Neuronal stem cell (in vitro differentiated cells): ENCODE data around the gene PSMA3.

Experiments
- DNase-seq: peaks from one replicate; pipeline ENCODE4 v3.0.0-alpha.2; 2013; ENCODE audit warnings: low spot score
- H2AFZ ChIP-seq: one replicate; pipeline ENCODE4 v1.6.1; 2013; ENCODE audit warnings: mild to moderate bottlenecking, low read length, inconsistent platforms
- H2AK5ac ChIP-seq: 2 replicates; pipeline ENCODE4 v1.6.1; 2013; ENCODE audit warnings: low read depth, mild to moderate bottlenecking, inconsistent platforms, low read length, moderate library complexity, mixed read lengths
- H2BK120ac ChIP-seq: 2 replicates; pipeline ENCODE4 v1.6.1; 2013; ENCODE audit warnings: low read depth, mild to moderate bottlenecking, inconsistent platforms, low read length, moderate library complexity, mixed read lengths
- H2BK12ac ChIP-seq: one replicate; pipeline ENCODE4 v1.6.1; 2013; ENCODE audit warnings: low read length, inconsistent platforms
- H2BK15ac ChIP-seq: 2 replicates; pipeline ENCODE4 v1.6.1; 2013; ENCODE audit warnings: mild to moderate bottlenecking, low read length, inconsistent platforms, mixed read lengths
- H2BK5ac ChIP-seq: one replicate; pipeline ENCODE4 v1.6.1; 2013; ENCODE audit warnings: inconsistent platforms, mild to moderate bottlenecking, low read length, moderate library complexity
- H3K14ac ChIP-seq: one replicate; pipeline ENCODE4 v1.6.1; 2013; ENCODE audit warnings: low read length, inconsistent platforms
- H3K18ac ChIP-seq: 2 replicates; pipeline ENCODE4 v1.6.1; 2013; ENCODE audit warnings: low read length, inconsistent platforms
- H3K23ac ChIP-seq: 2 replicates; pipeline ENCODE4 v1.6.1; 2013; ENCODE audit warnings: low read depth, mild to moderate bottlenecking, mixed read lengths, low read length, inconsistent platforms; ENCODE audit not compliant: poor library complexity
- H3K27ac ChIP-seq: replicated peaks from 3 replicates; pipeline ENCODE4 v1.5.1; 2013; ENCODE audit warnings: low read length, inconsistent platforms
- H3K27me3 ChIP-seq, 3 experiments: 2 replicates each; pipeline ENCODE4 v1.6.1; 2013; ENCODE audit warnings: low read length in 3 of 3, mild to moderate bottlenecking in 2 of 3, inconsistent platforms in 1 of 3, low read depth in 1 of 3, mixed read lengths in 1 of 3, moderate library complexity in 1 of 3; ENCODE audit not compliant: control insufficient read depth in 3 of 3, insufficient read depth in 3 of 3
- H3K36me3 ChIP-seq, 2 donors: replicated peaks in 1 of 2; 2 replicates each; pipeline ENCODE4 v1.6.1; 2013; ENCODE audit warnings: low read length in 2 of 2; ENCODE audit not compliant: control insufficient read depth in 2 of 2, insufficient read depth in 2 of 2
- H3K4ac ChIP-seq: 2 replicates; pipeline ENCODE4 v1.6.1; 2013; ENCODE audit warnings: inconsistent platforms, mild to moderate bottlenecking, low read length, moderate library complexity
- H3K4me1 ChIP-seq, 2 donors: 1 replicate in 1 of 2; 2 replicates in 1 of 2; pipeline ENCODE4 v1.6.1; 2013; ENCODE audit warnings: low read length in 2 of 2, low read depth in 1 of 2; ENCODE audit not compliant: control insufficient read depth in 2 of 2, insufficient read depth in 1 of 2
- H3K4me2 ChIP-seq: one replicate; pipeline ENCODE4 v1.6.1; 2013; ENCODE audit warnings: mild to moderate bottlenecking, low read length, inconsistent platforms; ENCODE audit not compliant: insufficient read depth, poor library complexity, severe bottlenecking
- H3K4me3 ChIP-seq, 2 donors: 2 replicates each; pipeline ENCODE4 v1.5.1; 2013; ENCODE audit warnings: low read length in 2 of 2, mild to moderate bottlenecking in 2 of 2, inconsistent platforms in 1 of 2, moderate library complexity in 1 of 2
- H3K79me1 ChIP-seq: one replicate; pipeline ENCODE4 v1.6.1; 2013; ENCODE audit warnings: low read depth, mild to moderate bottlenecking, inconsistent platforms, low read length, moderate library complexity
- H3K9ac ChIP-seq: one replicate; pipeline ENCODE4 v1.6.1; 2013; ENCODE audit warnings: mild to moderate bottlenecking, low read depth, low read length, inconsistent platforms; ENCODE audit not compliant: poor library complexity
- H3K9me3 ChIP-seq, 2 donors: replicated peaks in 1 of 2; 2 replicates each; pipeline versions ENCODE3 to v1.6.1; 2013; ENCODE audit warnings: low read length in 2 of 2, mild to moderate bottlenecking in 2 of 2, inconsistent platforms in 1 of 2, low read depth in 1 of 2, mixed read lengths in 1 of 2, moderate library complexity in 1 of 2; ENCODE audit not compliant: control insufficient read depth in 2 of 2, insufficient read depth in 1 of 2
- H4K8ac ChIP-seq: one replicate; pipeline ENCODE4 v1.6.1; 2013; ENCODE audit warnings: low read depth, mild to moderate bottlenecking, inconsistent platforms, low read length, moderate library complexity
- H4K91ac ChIP-seq: one replicate; pipeline ENCODE4 v1.6.1; 2013; ENCODE audit warnings: low read length, low read depth, mild to moderate bottlenecking, inconsistent platforms; ENCODE audit not compliant: poor library complexity
- WGBS, 2 donors: extraction: QIAGEN DNeasy Blood & Tissue Kit; methylation state at CpG; one replicate each; pipeline ENCODE4 v1.1.7; 2013; ENCODE audit warnings: missing lambda C conversion rate in 2 of 2, mixed read lengths in 1 of 2; ENCODE audit not compliant: insufficient read length in 2 of 2, insufficient replicate concordance in 1 of 2; ENCODE audit errors: extremely low coverage in 2 of 2; 5-methylcytosine and 5-hydroxymethylcytosine counted together

The PSMA3 gene

GRCh38 chr14:58299401-58300330 lies 55.0 kb downstream of the PSMA3 start:
- H3K4me1 ChIP-seq, result peaks cover 0 to 4% of the 10 kb centered on the region in 2 donors
- H3K14ac ChIP-seq, result no peak overlapping the region
- peak overlapping the region; percentile 47 for H2BK120ac ChIP-seq
- H3K23ac ChIP-seq, result peak overlapping the region; percentile 43
- H3K4me2 ChIP-seq, result peak overlapping the region; percentile 68
- peak overlapping the region; percentile 97 for H3K18ac ChIP-seq
- H2BK12ac ChIP-seq, result no peak overlapping the region
- peak overlapping the region; percentile 76 for H3K27ac ChIP-seq
- peak overlapping the region; percentile 87 for H2BK5ac ChIP-seq
- no peak overlapping the region for H4K8ac ChIP-seq
- H3K27me3 ChIP-seq, result no peaks in the 10 kb centered on the region
- H3K36me3 ChIP-seq, result peaks cover 3 to 56% of the 10 kb centered on the region in 2 donors
- peak; percentile 41 for DNase-seq
- peak overlapping the region; percentile 66 to 97 for H3K4me3 ChIP-seq
- no peak overlapping the region for H3K4ac ChIP-seq
- H2AFZ ChIP-seq, result peak overlapping the region; percentile 93
- H3K9me3 ChIP-seq, result no peaks in the 10 kb centered on the region
- H4K91ac ChIP-seq, result no peak overlapping the region
- H2AK5ac ChIP-seq, result peak overlapping the region; percentile 63
- no CpG with 5 or more reads among the region's 48 CpGs for WGBS, 2 donors
- H2BK15ac ChIP-seq, result no peak overlapping the region
- H3K9ac ChIP-seq, result peak overlapping the region; percentile 93
- peaks cover 10% of the 10 kb centered on the region for H3K79me1 ChIP-seq

- H2BK15ac ChIP-seq, result no peak overlapping the region
- no CpG with 5 or more reads among the region's 3 CpGs for WGBS, 2 donors
- H3K27ac ChIP-seq, result no peak overlapping the region
- no peak overlapping the region for H2BK120ac ChIP-seq
- H3K4ac ChIP-seq, result no peak overlapping the region
- H3K23ac ChIP-seq, result no peak overlapping the region
- no peak overlapping the region for H2AFZ ChIP-seq
- no peaks in the 10 kb centered on the region for H3K9me3 ChIP-seq
- no peak overlapping the region for H3K4me3 ChIP-seq
- H2BK5ac ChIP-seq, result no peak overlapping the region
- peaks cover 0 to 3% of the 10 kb centered on the region in 2 donors for H3K4me1 ChIP-seq
- H3K79me1 ChIP-seq, result peaks cover 4% of the 10 kb centered on the region
- no peaks in the 10 kb centered on the region for H3K27me3 ChIP-seq
- H4K91ac ChIP-seq, result no peak overlapping the region
- peaks cover 3 to 58% of the 10 kb centered on the region in 2 donors for H3K36me3 ChIP-seq
- H3K9ac ChIP-seq, result no peak overlapping the region
- no peak overlapping the region for H3K14ac ChIP-seq
- H3K4me2 ChIP-seq, result no peak overlapping the region
- H2AK5ac ChIP-seq, result no peak overlapping the region
- H2BK12ac ChIP-seq, result no peak overlapping the region
- DNase-seq, result no peak
- no peak overlapping the region for H4K8ac ChIP-seq
- H3K18ac ChIP-seq, result no peak overlapping the region
Observed at GRCh38 chr14:58301416-58301815, 56.8 kb downstream of the PSMA3 start.

DNA sequence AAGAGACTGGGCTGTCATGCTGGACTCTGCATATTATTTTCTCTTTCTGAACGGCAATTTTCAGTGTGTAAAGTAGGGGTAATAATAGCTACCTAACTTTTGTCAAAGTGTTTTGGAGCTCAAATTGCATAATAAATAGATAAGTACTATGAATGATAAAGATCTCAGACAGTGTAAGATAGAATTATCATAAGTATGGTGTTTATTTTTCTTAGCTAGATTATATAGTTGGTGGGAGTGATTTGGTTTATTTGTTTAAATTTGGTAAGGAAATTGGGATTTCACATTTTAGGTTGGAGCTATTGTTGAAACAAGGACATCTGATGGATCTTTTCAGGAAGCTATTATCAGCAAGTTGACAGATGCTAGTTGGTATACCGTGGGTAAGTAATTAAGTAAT lies 61.1 kb downstream of the PSMA3 start:
- H3K14ac ChIP-seq, result no peak overlapping the region
- DNase-seq, result no peak
- no peak overlapping the region for H2BK120ac ChIP-seq
- H3K9me3 ChIP-seq, result no peaks in the 10 kb centered on the region
- H4K8ac ChIP-seq, result no peak overlapping the region
- H3K79me1 ChIP-seq, result peaks cover 2% of the 10 kb centered on the region
- H3K4ac ChIP-seq, result no peak overlapping the region
- no peak overlapping the region for H4K91ac ChIP-seq
- H3K4me2 ChIP-seq, result no peak overlapping the region
- no peak overlapping the region for H3K9ac ChIP-seq
- H3K27me3 ChIP-seq, result no peaks in the 10 kb centered on the region
- H3K4me1 ChIP-seq, result no peaks in the 10 kb centered on the region
- no peak overlapping the region for H2BK5ac ChIP-seq
- H3K36me3 ChIP-seq, result peaks cover 5 to 81% of the 10 kb centered on the region in 2 donors
- no peak overlapping the region for H2AK5ac ChIP-seq
- no CpG with 5 or more reads among the region's 2 CpGs for WGBS, 2 donors
- no peak overlapping the region for H2BK12ac ChIP-seq
- H3K23ac ChIP-seq, result no peak overlapping the region
- no peak overlapping the region for H2BK15ac ChIP-seq
- no peak overlapping the region for H3K4me3 ChIP-seq
- no peak overlapping the region for H3K18ac ChIP-seq
- H3K27ac ChIP-seq, result no peak overlapping the region
- H2AFZ ChIP-seq, result no peak overlapping the region

DNA sequence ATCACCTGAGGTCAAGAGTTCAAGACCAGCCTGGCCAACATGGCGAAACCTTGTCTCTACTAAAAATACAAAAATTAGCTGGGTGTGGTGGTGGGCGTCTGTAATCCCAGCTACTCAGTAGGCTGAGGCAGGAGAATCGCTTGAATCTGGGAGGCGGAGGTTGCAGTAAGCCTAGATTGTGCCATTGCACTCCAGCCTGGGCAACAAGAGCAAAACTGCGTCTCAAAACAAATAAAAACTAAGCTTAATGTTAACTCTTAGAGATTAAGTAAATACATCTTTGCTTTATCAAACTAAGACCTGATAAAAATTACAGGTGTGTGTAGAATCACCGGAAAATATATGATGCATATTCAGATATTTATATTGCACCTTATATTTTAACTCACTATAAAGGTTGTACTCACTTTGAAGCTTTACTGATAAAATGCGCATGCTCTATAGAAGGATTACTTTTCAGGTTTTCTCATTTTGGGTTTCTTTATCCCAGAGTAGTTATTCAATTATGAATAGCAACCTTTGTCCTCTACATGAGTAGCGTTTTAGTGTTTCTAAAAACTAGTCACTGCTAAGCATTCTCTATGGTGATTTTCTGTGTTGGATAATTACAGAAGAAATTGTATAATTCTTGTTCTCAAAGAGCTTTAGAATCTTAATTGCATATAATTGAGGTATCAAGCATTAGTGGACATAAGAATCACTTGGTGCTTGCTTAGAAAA lies 63.1 kb downstream of the PSMA3 start:
- no peak overlapping the region for H3K18ac ChIP-seq
- H2BK12ac ChIP-seq, result no peak overlapping the region
- WGBS, 2 donors, result no CpG with 5 or more reads among the region's 8 CpGs
- no peak overlapping the region for H2AFZ ChIP-seq
- H3K23ac ChIP-seq, result no peak overlapping the region
- no peaks in the 10 kb centered on the region for H3K9me3 ChIP-seq
- H4K8ac ChIP-seq, result no peak overlapping the region
- no peak overlapping the region for H3K4me3 ChIP-seq
- no peak overlapping the region for H4K91ac ChIP-seq
- peaks cover 3 to 83% of the 10 kb centered on the region in 2 donors for H3K36me3 ChIP-seq
- H3K4me2 ChIP-seq, result no peak overlapping the region
- no peaks in the 10 kb centered on the region for H3K79me1 ChIP-seq
- H2BK15ac ChIP-seq, result no peak overlapping the region
- DNase-seq, result no peak
- no peak overlapping the region for H2BK5ac ChIP-seq
- H3K4ac ChIP-seq, result no peak overlapping the region
- H2BK120ac ChIP-seq, result no peak overlapping the region
- H3K27me3 ChIP-seq, result no peaks in the 10 kb centered on the region
- no peak overlapping the region for H2AK5ac ChIP-seq
- H3K4me1 ChIP-seq, result no peaks in the 10 kb centered on the region
- H3K14ac ChIP-seq, result no peak overlapping the region
- no peak overlapping the region for H3K27ac ChIP-seq
- H3K9ac ChIP-seq, result no peak overlapping the region
